Kidney (tissue), 14 donors: ENCODE results near the gene ITGA3. TPM values are rescaled to one million over a fixed set of nuclear protein-coding genes. Genes with fewer than 3 reads are reported as not detected.

ENCODE experiments used
- DNase-seq, 5 donors: peaks; one replicate each; pipeline ENCODE4 v3.0.0-alpha.2; 2013 to 2020
- FAIRE-seq: peaks from 2 replicates; lab custom pipeline; 2012; peaks lifted over from hg19 to GRCh38; lab: Jason Lieb, UNC
- H3K27ac ChIP-seq, 2 donors: one replicate each; pipeline ENCODE4 v1.7.0; 2013; ENCODE audit warnings: low read depth in 2 of 2, low read length in 2 of 2, inconsistent platforms in 1 of 2
- H3K27me3 ChIP-seq: one replicate; pipeline ENCODE4 v1.7.1; 2013; ENCODE audit warnings: low read length, inconsistent platforms; ENCODE audit not compliant: control insufficient read depth, insufficient read depth
- H3K36me3 ChIP-seq, 3 donors: one replicate each; pipeline versions ENCODE4 v1.7.0 to v1.7.1; 2013; ENCODE audit warnings: low read length in 3 of 3, control low read depth in 1 of 3, inconsistent platforms in 1 of 3; ENCODE audit not compliant: insufficient read depth in 3 of 3, control insufficient read depth in 2 of 3
- H3K4me1 ChIP-seq, 3 donors: one replicate each; pipeline versions ENCODE4 v1.7.0 to v1.7.1; 2013; ENCODE audit warnings: low read length in 3 of 3, inconsistent platforms in 1 of 3, low read depth in 1 of 3; ENCODE audit not compliant: control insufficient read depth in 2 of 3, insufficient read depth in 2 of 3
- H3K4me3 ChIP-seq, 3 donors: one replicate each; pipeline versions ENCODE4 v1.7.0 to v1.8.1; 2013; ENCODE audit warnings: low read length in 3 of 3, control low read depth in 1 of 3, inconsistent platforms in 1 of 3
- H3K9ac ChIP-seq, 3 donors: one replicate each; pipeline versions ENCODE4 v1.7.0 to v1.7.1; 2013; ENCODE audit warnings: low read length in 3 of 3, control low read depth in 1 of 3, inconsistent platforms in 1 of 3
- H3K9me3 ChIP-seq, 3 donors: one replicate each; pipeline versions ENCODE4 v1.7.0 to v1.7.1; 2013; ENCODE audit warnings: low read length in 3 of 3, control low read depth in 1 of 3, inconsistent platforms in 1 of 3; ENCODE audit not compliant: control insufficient read depth in 2 of 3, insufficient read depth in 1 of 3
- CTCF ChIP-seq: IDR thresholded peaks from 3 replicates; pipeline ENCODE4 v1.5.1; 2012; ENCODE audit warnings: mild to moderate bottlenecking, moderate library complexity, borderline replicate concordance; ENCODE audit not compliant: insufficient read depth; ENCODE audit errors: extremely low read depth
- intact Hi-C: fragments of 100-400 bp; cut with DNase I; formaldehyde crosslinking; loops from one replicate; pipeline ENCODE4 v1.11.1; 2022
- polyA plus RNA-seq: library from polyadenylated mRNA; stranded (reverse); fragments of 350-450 nt; fragmentation: Illumina TruSeq; extraction: RNeasy Lipid Tissue Mini Kit (QIAGEN cat#74804); gene quantifications from one replicate; pipeline ENCODE4 v1.2.3, GENCODE V29; 2014; ENCODE audit warnings: low read depth, low replicate concordance; ENCODE audit not compliant: insufficient read depth
- total RNA-seq: library from RNA; stranded (reverse); fragmentation: NEBNext Ultra II Directional; extraction: Animal tissue kit (Norgen Biotek cat#: 25700); gene quantifications from one replicate; pipeline ENCODE4 v1.2.1, GENCODE V29; 2021
- donor health status: control.
- donor health status: control.
- donor health status: control.
- donor health status: control.
- donor health status: control.
- donor health status: DM: yes; HTN: yes; CAD: no.
- donor health status: Normal renal cell carcinoma (clear cell type).

The ITGA3 gene
- total and polyA plus RNA-seq, 2 donors from 2014 or later, result 117 to 367 TPM

- Histone ChIP-seq H3K36me3 (peaks cover 2 to 40% (median 7%) of the 10 kb centered on the region in 3 donors), H3K4me3 (peak overlapping the region in 1 of 3 donors; percentile 5), H3K27me3 (no peaks in the 10 kb centered on the region), H3K27ac (peak overlapping the region; percentile 32 to 90), H3K9me3 (no peaks in the 10 kb centered on the region), H3K9ac (no peak overlapping the region), H3K4me1 (peaks cover 0 to 61% (median 60%) of the 10 kb centered on the region in 3 donors)
- DNase-seq (no peak), FAIRE-seq (no peak)
- TF ChIP-seq CTCF, result no peak
- intact Hi-C loops, result loop anchor here (10.0 kb wide), 1 partner anchor 196 kb away; no protein-coding TSS in a partner anchor
Measured at GRCh38 chr17:50098583-50098982, 42.7 kb downstream of the ITGA3 start.

- no peaks in the 10 kb centered on the region for H3K27me3 ChIP-seq
- no peak for TF ChIP-seq CTCF
- DNase-seq, result peak in 1 of 5 donors; percentile 43
- H3K27ac ChIP-seq, result peak overlapping the region; percentile 32 to 90
- H3K9ac ChIP-seq, result no peak overlapping the region
- peaks cover 0 to 64% (median 62%) of the 10 kb centered on the region in 3 donors for H3K4me1 ChIP-seq
- peak overlapping the region in 1 of 3 donors; percentile 5 for H3K4me3 ChIP-seq
- FAIRE-seq, result no peak
- no peaks in the 10 kb centered on the region for H3K9me3 ChIP-seq
- peaks cover 2 to 44% (median 7%) of the 10 kb centered on the region in 3 donors for H3K36me3 ChIP-seq
- intact Hi-C loops, result loop anchor here (10.0 kb wide), 1 partner anchor 196 kb away; no protein-coding TSS in a partner anchor
Measured at GRCh38 chr17:50099003-50099402, 43.1 kb downstream of the ITGA3 start.

- no peak for FAIRE-seq
- H3K27me3 ChIP-seq, result no peaks in the 10 kb centered on the region
- peaks cover 0 to 64% (median 60%) of the 10 kb centered on the region in 3 donors for H3K4me1 ChIP-seq
- peak overlapping the region; percentile 90 to 94 for H3K27ac ChIP-seq
- no peak for TF ChIP-seq CTCF
- H3K4me3 ChIP-seq, result peak overlapping the region in 1 of 3 donors; percentile 25
- H3K9ac ChIP-seq, result peak overlapping the region in 1 of 3 donors; percentile 1
- H3K9me3 ChIP-seq, result no peaks in the 10 kb centered on the region
- DNase-seq, result peak in 1 of 5 donors; percentile 9
- intact Hi-C loops, result no loop called here
- H3K36me3 ChIP-seq, result peaks cover 4 to 53% (median 7%) of the 10 kb centered on the region in 3 donors
Measured at GRCh38 chr17:50100480-50100883, 44.6 kb downstream of the ITGA3 start.
